GM21786 (cell line): ENCODE results near the gene FAM228A.

Source experiments
- ATAC-seq: cut with Tn5 transposase; IDR thresholded peaks from one replicate; pipeline ENCODE4 v1.9.1; 2021; ENCODE audit not compliant: unreplicated experiment

Gene FAM228A

GRCh38 chr2:24222946-24223345 is 48.1 kb downstream of the FAM228A start:
- ATAC-seq, result no peak

GRCh38 chr2:24225499-24226242 is 50.8 kb downstream of the FAM228A start:
- no peak for ATAC-seq

GRCh38 chr2:24228470-24228869 is 53.6 kb downstream of the FAM228A start:
- no peak for ATAC-seq

GRCh38 chr2:24231461-24231881 is 56.6 kb downstream of the FAM228A start:
- no peak for ATAC-seq

GRCh38 chr2:24233321-24233720 is 58.5 kb downstream of the FAM228A start:
- no peak for ATAC-seq

GRCh38 chr2:24237313-24237712 is 62.5 kb downstream of the FAM228A start:
- no peak for ATAC-seq

- ATAC-seq, result no peak
Observed at GRCh38 chr2:24238158-24238557, 63.3 kb downstream of the FAM228A start.

- ATAC-seq, result no peak
Observed at GRCh38 chr2:24239553-24239952, 64.7 kb downstream of the FAM228A start.
